MV-4-11 (cell line): ENCODE results near the gene GJA5.
"Not testable (repeated sequence)": the region's sequence is repeated elsewhere in the genome, so short reads cannot be mapped to it uniquely, and the experiment has no call there.

ENCODE experiments used
- DNase-seq: peaks from one replicate; lab custom pipeline; 2025; lab: John Stamatoyannopoulos, UW

GJA5 gene

GRCh38 chr1:147762233-147763024, 2.0 kb upstream of the GJA5 start:
- DNase-seq = no peak

- DNase-seq = no peak
These were observed 1.9 kb downstream of the GJA5 start for GRCh38 chr1:147758379-147759100.

GRCh38 chr1:147757015-147757990, 3.1 kb downstream of the GJA5 start:
- no peak for DNase-seq

- no peak for DNase-seq
These were observed 4.1 kb downstream of the GJA5 start for GRCh38 chr1:147756341-147756740.

- DNase-seq = no peak
These were observed 5.7 kb downstream of the GJA5 start for GRCh38 chr1:147754661-147755060.

GRCh38 chr1:147753081-147753480, 7.3 kb downstream of the GJA5 start:
- no peak for DNase-seq

- DNase-seq = no peak
These were observed 7.9 kb downstream of the GJA5 start for GRCh38 chr1:147752511-147752910.

- DNase-seq = no peak
These were observed 9.1 kb downstream of the GJA5 start for GRCh38 chr1:147751346-147751745.

- DNase-seq = no peak
These were observed 9.7 kb downstream of the GJA5 start for GRCh38 chr1:147750618-147751217.

GRCh38 chr1:147749792-147750191, 10.6 kb downstream of the GJA5 start:
- no peak for DNase-seq

GRCh38 chr1:147748676-147749350, 11.6 kb downstream of the GJA5 start:
- DNase-seq = no peak

- DNase-seq = no peak
These were observed 12.4 kb downstream of the GJA5 start for GRCh38 chr1:147747966-147748365.

- DNase-seq = no peak
These were observed 15.1 kb downstream of the GJA5 start for GRCh38 chr1:147745271-147745670.

- DNase-seq = no peak
These were observed 19.3 kb downstream of the GJA5 start for GRCh38 chr1:147741065-147741464.

- no peak for DNase-seq
These were observed 20.0 kb downstream of the GJA5 start for GRCh38 chr1:147740391-147740790.

GRCh38 chr1:147738739-147739476, 21.5 kb downstream of the GJA5 start:
- no peak for DNase-seq

- DNase-seq = no peak
These were observed 22.3 kb downstream of the GJA5 start for GRCh38 chr1:147738129-147738528.

GRCh38 chr1:147736883-147737282, 23.5 kb downstream of the GJA5 start:
- DNase-seq = no peak

- DNase-seq = no peak
These were observed 25.0 kb downstream of the GJA5 start for GRCh38 chr1:147735423-147735822.

- not testable (repeated sequence) for DNase-seq
These were observed 26.0 kb downstream of the GJA5 start for GRCh38 chr1:147734291-147734841.
